Medulla oblongata (tissue), 1 donor: Measurements from ENCODE around the gene PPP1R16B.
"Not testable (repeated sequence)": the region's sequence is repeated elsewhere in the genome, so short reads cannot be mapped to it uniquely, and the experiment has no call there.

Source experiments
- DNase-seq: peaks from one replicate; pipeline ENCODE4 v3.0.0-alpha.2; 2015; ENCODE audit errors: extremely low spot score

PPP1R16B gene

GRCh38 chr20:38932457-38933120, 127.1 kb downstream of the PPP1R16B start:
- DNase-seq = no peak

GRCh38 chr20:38934530-38934929, 129.0 kb downstream of the PPP1R16B start:
- DNase-seq = no peak

DNA sequence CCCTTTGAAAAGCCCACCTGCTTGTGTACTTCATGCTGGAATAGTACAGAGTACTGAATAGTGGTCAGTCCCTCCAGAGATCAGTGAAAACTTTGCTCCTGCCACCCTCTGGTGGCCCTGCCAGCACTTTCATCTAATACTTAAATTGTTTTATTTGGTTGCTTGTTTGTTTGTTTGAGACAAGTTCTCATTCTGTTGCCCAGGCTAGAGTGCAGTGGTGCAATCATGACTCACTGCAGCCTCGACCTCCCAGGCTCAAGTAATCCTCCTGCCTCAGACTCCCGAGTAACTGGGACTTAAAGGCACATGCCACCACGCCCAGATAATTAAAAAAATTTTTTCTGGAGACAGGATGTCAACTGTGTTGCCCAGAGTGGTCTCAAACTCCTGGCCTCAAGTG, 129.8 kb downstream of the PPP1R16B start:
- DNase-seq = no peak

DNA sequence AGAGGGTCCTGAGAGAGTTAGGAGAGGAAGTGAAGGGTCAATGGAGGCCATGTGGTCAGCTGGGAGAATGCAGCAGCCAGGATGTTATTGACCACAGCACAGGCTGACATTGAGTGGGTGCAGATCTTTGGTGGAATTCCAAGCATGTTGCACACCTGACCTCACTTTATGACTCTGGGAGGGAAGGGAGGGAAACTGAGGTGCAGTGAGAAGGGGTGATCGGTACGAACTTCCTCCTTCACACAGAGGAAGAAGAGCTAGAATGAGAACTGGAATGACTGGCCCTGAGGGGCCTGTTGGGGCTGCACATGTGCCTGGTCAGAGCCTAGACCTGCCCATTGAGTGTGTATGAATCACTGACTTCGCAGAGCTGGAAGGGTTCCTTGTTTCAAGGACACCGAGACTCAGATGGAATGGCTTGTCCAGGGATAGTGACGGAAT, 130.5 kb downstream of the PPP1R16B start:
- no peak for DNase-seq

DNA sequence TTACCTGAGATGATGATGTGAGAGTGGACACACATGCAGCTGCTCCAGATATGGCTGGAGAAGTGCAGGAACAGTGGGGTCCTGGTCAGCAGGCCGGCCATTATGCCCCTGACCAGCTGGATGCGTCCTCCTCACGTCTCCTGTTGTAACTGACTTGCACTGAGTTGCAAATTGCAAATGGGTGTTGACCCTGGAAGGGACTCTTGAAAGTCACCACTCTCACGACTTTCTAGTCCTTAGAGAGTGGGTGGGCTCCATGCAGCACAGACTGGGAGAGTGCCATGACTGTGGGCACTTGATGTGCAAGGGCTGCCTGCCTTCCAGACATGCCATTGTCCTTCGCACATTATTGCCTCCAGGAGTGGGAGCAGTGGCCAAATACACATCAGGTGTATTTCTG, 131.5 kb downstream of the PPP1R16B start:
- no peak for DNase-seq

DNA sequence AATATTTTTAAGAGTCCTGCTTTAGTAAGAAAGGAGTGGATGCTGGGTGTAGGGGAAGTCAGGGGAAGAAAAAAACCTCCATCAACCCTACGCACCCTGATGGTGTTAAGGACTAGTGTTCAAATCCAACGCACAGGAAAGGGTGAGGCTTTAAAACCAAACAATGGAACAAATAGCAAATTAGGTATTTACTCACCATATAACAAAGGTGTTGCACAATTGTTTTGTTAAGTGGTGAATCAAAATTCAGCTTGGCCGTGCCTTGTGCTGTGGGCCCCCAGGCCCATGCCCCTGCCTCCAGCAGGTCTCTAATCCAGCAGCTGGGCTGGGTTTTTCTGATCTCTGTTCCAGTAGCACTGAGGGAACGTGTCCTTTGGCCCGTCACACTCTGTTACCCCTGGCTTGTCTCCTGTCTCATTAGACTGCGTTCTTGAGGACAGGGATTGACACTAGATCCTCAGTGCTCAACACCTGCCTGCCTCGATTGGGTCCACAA, 132.5 kb downstream of the PPP1R16B start:
- no peak for DNase-seq

- no peak for DNase-seq
Measured at GRCh38 chr20:38939686-38940085, 134.2 kb downstream of the PPP1R16B start.

- no peak for DNase-seq
Measured at GRCh38 chr20:38940644-38941043, 135.1 kb downstream of the PPP1R16B start.

DNA sequence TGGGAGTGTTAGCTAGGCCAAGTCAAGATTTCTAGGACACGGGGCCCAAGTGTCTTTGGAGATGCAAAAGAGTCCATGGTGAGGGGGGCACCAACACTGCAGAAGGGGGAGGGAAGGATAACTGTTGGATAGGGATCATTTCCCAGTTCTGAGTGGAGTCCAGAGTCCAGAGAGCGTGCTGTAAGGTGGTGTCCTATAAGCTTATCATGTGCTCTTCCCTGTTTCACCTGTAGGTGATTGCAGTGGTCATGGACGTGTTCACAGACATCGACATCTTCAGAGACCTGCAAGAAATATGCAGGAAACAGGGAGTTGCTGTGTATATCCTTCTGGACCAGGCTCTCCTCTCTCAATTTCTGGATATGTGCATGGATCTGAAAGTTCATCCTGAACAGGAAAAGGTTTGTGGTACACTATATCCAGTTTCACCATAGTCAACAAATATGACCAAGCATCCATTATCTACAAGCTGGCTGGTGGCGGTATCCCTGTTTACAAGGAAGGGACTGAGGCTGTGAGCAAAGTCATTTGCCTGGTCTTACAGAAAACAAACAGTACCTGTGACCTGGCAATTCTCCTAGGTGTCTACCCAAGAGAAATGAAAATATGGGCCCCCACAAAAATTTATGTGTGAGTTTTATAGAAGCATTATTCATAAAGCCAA, 136.4 kb downstream of the PPP1R16B start:
- DNase-seq = no peak

DNA sequence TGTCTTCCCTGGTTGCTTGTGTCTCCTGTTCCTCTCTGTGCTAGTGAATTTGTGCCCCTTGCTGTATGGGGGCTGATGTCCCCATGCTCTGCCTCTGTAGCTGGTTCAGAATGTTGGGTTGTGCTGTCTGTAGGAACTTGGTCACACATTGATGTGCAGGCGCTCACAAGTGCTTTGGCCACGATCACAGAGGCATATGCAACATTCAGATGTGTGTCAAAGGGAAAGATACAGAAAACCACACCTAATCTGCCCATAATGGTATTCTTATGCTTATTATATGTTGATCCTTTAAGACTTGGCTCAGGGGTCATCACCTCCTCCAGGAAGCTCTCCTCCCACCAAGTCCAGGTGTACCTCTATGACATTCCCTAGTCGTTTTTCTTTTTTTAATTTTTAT, 139.5 kb downstream of the PPP1R16B start:
- no peak for DNase-seq

DNA sequence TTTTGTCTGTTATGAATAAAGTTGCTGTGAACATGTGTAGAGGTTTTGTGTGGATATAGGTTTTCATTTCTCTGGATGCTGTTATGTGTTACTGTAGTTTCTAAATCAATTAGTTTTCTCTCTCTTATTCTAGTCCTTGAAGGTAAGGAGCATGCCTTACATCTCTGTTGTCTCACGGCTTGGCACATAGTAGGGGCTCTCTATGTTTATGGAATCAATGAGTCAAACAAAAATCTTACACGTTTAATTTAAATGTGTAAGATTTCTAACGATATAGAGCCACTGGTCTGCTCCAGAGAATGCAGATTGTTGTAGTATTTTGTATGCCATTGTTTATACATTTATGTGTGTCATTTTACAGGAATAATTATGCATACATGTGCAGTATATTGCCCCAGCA, 141.3 kb downstream of the PPP1R16B start:
- no peak for DNase-seq

- no peak for DNase-seq
Measured at GRCh38 chr20:38947931-38948362, 142.4 kb downstream of the PPP1R16B start.

DNA sequence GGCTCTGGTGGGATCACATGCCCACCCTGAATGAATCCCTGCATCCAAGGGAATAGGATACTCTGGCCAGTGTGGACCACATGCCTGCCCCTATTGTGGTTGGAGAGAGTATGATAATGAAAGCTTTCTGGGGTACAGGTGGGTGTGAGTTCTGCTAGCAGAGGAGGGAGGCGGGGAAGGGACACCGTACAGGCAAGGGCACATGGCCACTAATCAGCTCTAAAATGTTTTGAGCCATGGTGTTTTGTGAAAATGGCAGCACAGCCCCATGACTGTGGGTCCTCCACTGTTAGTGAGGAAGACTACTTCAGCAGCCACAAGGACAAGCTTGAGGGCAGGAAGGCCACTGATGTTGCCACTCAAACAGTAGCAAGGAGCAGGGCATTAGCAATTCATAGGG, 144.8 kb downstream of the PPP1R16B start:
- no peak for DNase-seq

- DNase-seq = no peak
Measured at GRCh38 chr20:38951611-38952010, 146.1 kb downstream of the PPP1R16B start.

DNA sequence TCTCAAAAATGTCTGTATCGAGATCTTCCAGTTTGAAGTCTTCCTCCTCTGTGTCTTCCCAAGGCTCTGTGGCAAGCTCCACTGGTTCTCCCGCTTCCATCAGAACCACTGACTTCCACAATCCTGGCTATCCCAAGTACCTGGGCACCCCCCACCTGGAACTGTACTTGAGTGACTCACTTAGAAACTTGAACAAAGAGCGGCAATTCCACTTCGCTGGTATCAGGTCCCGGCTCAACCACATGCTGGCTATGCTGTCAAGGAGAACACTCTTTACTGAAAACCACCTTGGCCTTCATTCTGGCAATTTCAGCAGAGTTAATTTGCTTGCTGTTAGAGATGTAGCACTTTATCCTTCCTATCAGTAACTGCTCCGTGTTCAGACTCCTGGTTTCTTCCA, 146.7 kb downstream of the PPP1R16B start:
- DNase-seq = no peak

- DNase-seq = no peak
Measured at GRCh38 chr20:38953630-38954340, 148.3 kb downstream of the PPP1R16B start.

DNA sequence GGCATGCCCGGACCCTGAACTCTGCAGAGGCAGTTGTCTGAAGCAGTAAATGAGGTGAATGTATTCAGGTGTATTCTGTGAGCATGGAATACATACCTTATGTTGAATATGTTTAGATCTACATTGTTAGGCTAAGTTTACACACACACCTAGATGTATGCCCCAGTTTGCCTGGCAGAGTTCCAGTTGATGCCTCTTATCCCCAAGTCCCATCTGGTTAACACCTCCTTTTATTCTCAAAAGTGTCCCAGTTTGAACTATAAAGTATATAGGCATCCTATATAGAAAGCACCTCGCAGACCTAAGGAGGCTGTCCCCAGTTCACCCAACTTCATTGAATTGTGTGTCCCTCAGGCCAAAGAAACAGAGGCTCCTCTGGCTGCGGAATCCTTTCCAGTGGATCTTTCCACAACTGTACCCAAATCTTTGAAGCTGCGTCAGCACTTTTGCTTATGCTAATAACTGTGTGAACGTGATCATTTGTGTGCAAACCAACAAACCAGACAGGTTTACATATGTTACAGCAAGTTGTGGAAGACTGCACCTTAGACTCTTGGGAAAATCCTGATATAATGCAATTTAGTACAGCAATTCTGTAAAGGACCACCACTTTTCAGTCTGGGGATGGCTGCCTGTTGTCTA, 151.9 kb downstream of the PPP1R16B start:
- DNase-seq = no peak

DNA sequence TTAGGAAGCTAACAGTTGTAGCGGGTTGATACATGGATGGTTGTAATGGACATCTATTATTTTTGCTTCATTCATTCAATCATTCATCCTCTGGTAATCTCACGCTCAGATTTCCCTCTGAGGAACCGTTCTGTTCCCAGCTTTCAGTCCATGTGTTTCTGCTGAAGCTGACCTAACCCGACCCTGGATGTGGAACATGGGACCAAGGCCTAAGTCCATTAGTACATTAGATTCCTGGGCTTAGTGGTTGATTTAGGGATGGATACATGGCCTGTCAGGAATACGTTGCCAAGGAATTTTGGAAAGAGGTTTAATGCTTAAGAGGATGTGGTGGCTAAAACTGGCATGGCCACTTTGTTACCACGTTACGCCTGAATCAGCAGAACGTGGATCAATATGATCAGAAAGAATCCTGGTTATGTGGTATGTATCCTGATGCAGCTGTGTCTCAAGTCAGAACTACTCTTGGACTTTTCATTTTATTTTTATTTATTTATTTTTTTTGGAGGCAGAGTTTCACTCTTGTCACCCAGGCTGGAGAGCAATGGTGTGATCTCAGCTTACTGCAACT, 152.5 kb downstream of the PPP1R16B start:
- DNase-seq = no peak

DNA sequence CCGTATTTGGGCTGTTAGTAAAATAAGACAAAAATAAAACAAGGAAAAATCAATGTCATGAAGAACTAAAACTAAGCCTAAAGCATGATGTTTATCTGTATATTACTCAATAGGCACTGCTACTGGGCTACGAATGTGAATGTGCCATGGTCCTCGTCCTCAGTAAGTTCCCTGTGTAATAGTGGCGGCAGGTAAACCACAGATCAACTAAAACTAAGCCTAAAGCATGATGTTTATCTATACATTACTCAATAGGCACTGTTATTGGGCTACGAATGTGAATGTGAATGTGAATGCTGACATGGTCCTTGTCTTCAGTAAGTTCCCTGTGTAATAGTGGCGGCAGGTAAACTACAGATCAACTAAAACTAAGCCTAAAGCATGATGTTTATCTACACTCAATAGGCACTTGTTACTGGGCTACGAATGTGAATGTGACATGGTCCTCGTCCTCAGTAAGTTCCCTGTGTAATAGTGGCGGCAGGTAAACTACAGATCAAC, 154.7 kb downstream of the PPP1R16B start:
- not testable (repeated sequence) for DNase-seq

DNA sequence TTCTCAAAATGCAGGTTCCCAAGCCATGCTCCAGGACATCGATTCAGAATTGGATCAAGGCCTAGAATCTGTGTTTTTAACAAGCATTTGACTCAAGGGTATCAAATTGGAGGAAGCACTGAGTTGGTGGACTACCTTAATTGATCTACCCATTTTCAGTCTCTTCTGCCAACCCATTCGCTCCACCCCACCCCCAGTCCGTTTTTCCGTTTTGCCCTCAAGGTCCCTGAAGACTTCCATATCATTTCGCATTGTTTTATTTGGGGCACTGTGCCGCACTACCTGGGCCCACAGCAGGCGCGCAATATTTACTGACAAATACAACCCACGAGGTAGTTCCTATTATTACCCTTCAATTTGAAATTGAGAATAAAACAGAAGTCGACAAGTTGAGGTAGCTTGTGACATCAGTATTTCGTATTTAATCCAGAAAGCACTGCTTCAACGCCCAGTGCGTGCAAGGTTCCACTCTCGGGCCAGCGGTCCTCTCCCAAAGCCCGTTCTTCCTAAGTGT, 156.1 kb downstream of the PPP1R16B start:
- DNase-seq = no peak
